OCI-LY1 (cell line): ENCODE results near the gene FAM9C.
A peak's percentile ranks its signal among the peaks of the same experiment; 100 is the strongest.

Source experiments
- H2AFZ ChIP-seq: fragments of 200-600 bp; sonication (generic), shearing (Covaris generic); 2 replicates; pipeline ENCODE4 v1.6.0; 2014; ENCODE audit warnings: antibody characterized with exemption, mild to moderate bottlenecking, low read length
- H3F3A ChIP-seq: fragments of 200-600 bp; sonication (generic), shearing (Covaris generic); 2 replicates; pipeline ENCODE4 v1.6.0; 2014; ENCODE audit warnings: mild to moderate bottlenecking, antibody characterized with exemption, low read length, moderate library complexity; ENCODE audit not compliant: insufficient read depth
- H3K27ac ChIP-seq: fragments of 200-600 bp; sonication (generic); 2 replicates; pipeline ENCODE4 v1.5.1; 2014; ENCODE audit warnings: low read length, mixed run types, mild to moderate bottlenecking, low read depth; ENCODE audit not compliant: poor library complexity, severe bottlenecking
- H3K27me3 ChIP-seq: fragments of 200-600 bp; sonication (generic); 2 replicates; pipeline ENCODE4 v1.6.0; 2014; ENCODE audit warnings: antibody characterized with exemption, mild to moderate bottlenecking, low read length, moderate library complexity; ENCODE audit not compliant: insufficient read depth
- H3K36me3 ChIP-seq: fragments of 200-600 bp; sonication (generic); 2 replicates; pipeline ENCODE4 v1.6.1; 2014; ENCODE audit warnings: mild to moderate bottlenecking, antibody characterized with exemption, low read length, moderate library complexity, mixed read lengths; ENCODE audit not compliant: insufficient read depth
- H3K4me1 ChIP-seq: fragments of 200-600 bp; sonication (generic); 2 replicates; pipeline ENCODE4 v1.5.1; 2014; ENCODE audit warnings: mild to moderate bottlenecking, low read length, moderate library complexity; ENCODE audit not compliant: insufficient read depth, severe bottlenecking
- H3K4me2 ChIP-seq: fragments of 200-600 bp; sonication (generic), shearing (Covaris generic); 2 replicates; pipeline ENCODE4 v1.6.1; 2014; ENCODE audit warnings: low read length
- H3K4me3 ChIP-seq: fragments of 200-600 bp; sonication (generic); 2 replicates; pipeline ENCODE4 v1.5.1; 2014; ENCODE audit warnings: low read length, low read depth, mild to moderate bottlenecking, mixed read lengths; ENCODE audit not compliant: poor library complexity, severe bottlenecking
- H3K79me2 ChIP-seq: fragments of 200-600 bp; shearing (Covaris generic); 2 replicates; pipeline ENCODE4 v1.6.1; 2016; ENCODE audit warnings: mixed run types, low read length, mixed read lengths; ENCODE audit not compliant: insufficient read depth
- H3K9ac ChIP-seq: fragments of 200-600 bp; sonication (generic), shearing (Covaris generic); 2 replicates; pipeline ENCODE4 v1.6.1; 2014; ENCODE audit warnings: mild to moderate bottlenecking, low read length, mixed read lengths
- H3K9me2 ChIP-seq: fragments of 200-600 bp; sonication (generic), shearing (Covaris generic); 2 replicates; pipeline ENCODE4 v1.6.1; 2014; ENCODE audit warnings: low read depth, mild to moderate bottlenecking, low read length, mixed read lengths
- H3K9me3 ChIP-seq: fragments of 200-600 bp; shearing (Covaris generic); 2 replicates; pipeline ENCODE4 v1.6.1; 2014; ENCODE audit warnings: low read length, mixed read lengths
- H4K20me1 ChIP-seq: fragments of 200-600 bp; sonication (generic), shearing (Covaris generic); 2 replicates; pipeline ENCODE4 v1.6.0; 2016; ENCODE audit warnings: mild to moderate bottlenecking, low read length; ENCODE audit not compliant: insufficient read depth
- EZH2 ChIP-seq: fragments of 200-600 bp; sonication (generic), shearing (Covaris generic); IDR thresholded peaks from 2 replicates; pipeline ENCODE4 v1.8.0; 2017; ENCODE audit warnings: borderline replicate concordance, mixed run types, mild to moderate bottlenecking, antibody characterized with exemption, low read length, moderate library complexity, mixed read lengths
- TF ChIP-seq, protein P1 (sequence below): fragments of 200-600 bp; sonication (generic), shearing (Covaris generic); IDR thresholded peaks from 2 replicates; pipeline ENCODE4 v1.5.1; 2017; ENCODE audit warnings: mild to moderate bottlenecking, antibody characterized with exemption, low read length, moderate library complexity, mixed read lengths

FAM9C gene

GRCh38 chrX:13005661-13006473, 38.6 kb downstream of the FAM9C start:
- peaks cover 83% of the 10 kb centered on the region for H3K4me1 ChIP-seq
- peak overlapping the region; percentile 92 for H3K27ac ChIP-seq
- no peaks in the 10 kb centered on the region for H3K9me3 ChIP-seq
- H3K27me3 ChIP-seq = no peaks in the 10 kb centered on the region
- H3K9me2 ChIP-seq = no peaks in the 10 kb centered on the region
- H2AFZ ChIP-seq = no peak overlapping the region
- peak overlapping the region; percentile 45 for H3K9ac ChIP-seq
- no peaks in the 10 kb centered on the region for H3K79me2 ChIP-seq
- no peak overlapping the region for H3K4me3 ChIP-seq
- H3F3A ChIP-seq = 0 out of 2 replicates have a peak, but pooled peaks cover 4% of the 10 kb centered on the region
- no peaks in the 10 kb centered on the region for H4K20me1 ChIP-seq
- TF ChIP-seq, protein P1, sequence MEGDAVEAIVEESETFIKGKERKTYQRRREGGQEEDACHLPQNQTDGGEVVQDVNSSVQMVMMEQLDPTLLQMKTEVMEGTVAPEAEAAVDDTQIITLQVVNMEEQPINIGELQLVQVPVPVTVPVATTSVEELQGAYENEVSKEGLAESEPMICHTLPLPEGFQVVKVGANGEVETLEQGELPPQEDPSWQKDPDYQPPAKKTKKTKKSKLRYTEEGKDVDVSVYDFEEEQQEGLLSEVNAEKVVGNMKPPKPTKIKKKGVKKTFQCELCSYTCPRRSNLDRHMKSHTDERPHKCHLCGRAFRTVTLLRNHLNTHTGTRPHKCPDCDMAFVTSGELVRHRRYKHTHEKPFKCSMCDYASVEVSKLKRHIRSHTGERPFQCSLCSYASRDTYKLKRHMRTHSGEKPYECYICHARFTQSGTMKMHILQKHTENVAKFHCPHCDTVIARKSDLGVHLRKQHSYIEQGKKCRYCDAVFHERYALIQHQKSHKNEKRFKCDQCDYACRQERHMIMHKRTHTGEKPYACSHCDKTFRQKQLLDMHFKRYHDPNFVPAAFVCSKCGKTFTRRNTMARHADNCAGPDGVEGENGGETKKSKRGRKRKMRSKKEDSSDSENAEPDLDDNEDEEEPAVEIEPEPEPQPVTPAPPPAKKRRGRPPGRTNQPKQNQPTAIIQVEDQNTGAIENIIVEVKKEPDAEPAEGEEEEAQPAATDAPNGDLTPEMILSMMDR = no peak
- TF ChIP-seq EZH2 = no peak
- H3K4me2 ChIP-seq = peak overlapping the region; percentile 45
- H3K36me3 ChIP-seq = no peaks in the 10 kb centered on the region

DNA sequence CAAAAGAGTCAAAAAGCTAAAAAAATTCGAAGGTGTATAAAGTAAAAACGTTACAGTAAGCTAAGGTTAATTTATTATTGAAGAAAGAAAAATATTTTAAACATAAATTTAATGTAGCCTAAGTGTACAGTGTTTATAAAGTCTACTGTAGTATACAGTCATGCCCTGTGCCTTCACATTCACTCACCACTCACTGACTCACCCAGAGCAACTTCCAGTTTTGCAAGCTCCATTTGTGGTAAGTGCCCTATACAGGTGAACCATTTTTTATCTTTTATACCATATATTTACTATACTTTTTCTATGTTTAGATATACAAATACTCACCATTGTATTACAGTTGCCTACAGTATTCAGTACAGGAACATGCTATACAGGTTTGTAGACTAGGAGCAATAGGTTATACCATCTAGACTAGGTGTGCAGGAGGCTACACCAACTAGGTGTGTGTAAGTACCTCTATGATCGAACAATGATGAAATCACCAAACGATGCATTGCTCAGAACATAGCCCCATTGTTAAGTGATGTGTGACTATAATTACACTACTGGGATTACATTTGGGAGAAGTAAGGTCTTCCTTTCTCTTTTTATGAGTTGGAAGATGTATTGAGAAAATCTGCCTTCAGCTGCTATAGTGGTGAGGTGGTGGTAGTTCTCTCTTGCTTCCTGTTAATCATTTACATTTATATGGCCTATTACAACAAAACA, 42.3 kb downstream of the FAM9C start:
- Histone ChIP-seq H3K4me1 (peaks cover 98% of the 10 kb centered on the region), H3K36me3 (no peaks in the 10 kb centered on the region), H3K79me2 (no peaks in the 10 kb centered on the region), H3K9ac (peak overlapping the region; percentile 12; the same call in 1 of the 2 replicates), H3K9me2 (no peaks in the 10 kb centered on the region), H3K4me3 (no peak overlapping the region), H2AFZ (no peak overlapping the region), H4K20me1 (no peaks in the 10 kb centered on the region), H3K4me2 (peak overlapping the region; percentile 56), H3K27ac (peak overlapping the region; percentile 99), H3F3A (peaks cover 15% of the 10 kb centered on the region), H3K9me3 (no peaks in the 10 kb centered on the region), H3K27me3 (no peaks in the 10 kb centered on the region)
- TF ChIP-seq EZH2 = no peak
- TF ChIP-seq, protein P1 = no peak

DNA sequence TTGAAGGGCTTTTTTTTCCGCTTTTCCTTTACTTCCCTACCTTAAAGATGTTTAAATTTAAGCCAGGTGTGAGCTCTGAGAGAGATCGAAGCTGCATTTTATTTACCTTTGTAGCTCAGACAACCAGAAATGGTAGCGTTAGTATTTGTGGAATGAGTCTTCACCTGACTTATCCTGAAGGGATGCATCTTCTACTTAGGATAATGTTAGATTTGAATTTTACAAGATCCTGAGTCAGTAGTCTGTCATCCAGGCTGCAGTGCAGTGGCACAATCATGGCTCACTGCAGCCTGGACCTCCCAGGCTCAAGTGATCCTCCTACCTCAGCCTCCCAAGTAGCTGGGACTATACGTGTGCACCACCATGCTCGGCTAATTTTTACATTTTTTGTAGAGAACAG, 43.3 kb downstream of the FAM9C start:
- H3K36me3 ChIP-seq = no peaks in the 10 kb centered on the region
- TF ChIP-seq, protein P1 = no peak
- TF ChIP-seq EZH2 = no peak
- no peaks in the 10 kb centered on the region for H3K27me3 ChIP-seq
- no peaks in the 10 kb centered on the region for H4K20me1 ChIP-seq
- H3K4me2 ChIP-seq = peak overlapping the region; percentile 68
- H3K4me3 ChIP-seq = no peak overlapping the region
- H3K27ac ChIP-seq = peak overlapping the region; percentile 99
- H2AFZ ChIP-seq = no peak overlapping the region
- no peaks in the 10 kb centered on the region for H3K79me2 ChIP-seq
- H3F3A ChIP-seq = peaks cover 15% of the 10 kb centered on the region
- peak overlapping the region; percentile 61 for H3K9ac ChIP-seq
- no peaks in the 10 kb centered on the region for H3K9me2 ChIP-seq
- no peaks in the 10 kb centered on the region for H3K9me3 ChIP-seq
- H3K4me1 ChIP-seq = peaks cover 93% of the 10 kb centered on the region
